GM08714 (cell line): Measurements from ENCODE around the gene BBS1.

Experiments used
- H3K4me3 ChIP-seq: fragments of 200-500 bp; sonication (Bioruptor generic); 2 replicates; pipeline ENCODE4 v1.5.1; 2014; ENCODE audit warnings: mild to moderate bottlenecking, low read length, inconsistent platforms
- ZNF274 ChIP-seq: IDR thresholded peaks from 2 replicates; pipeline ENCODE4 v1.6.1; 2012; ENCODE audit warnings: mild to moderate bottlenecking, low read depth, low read length

The BBS1 gene

GRCh38 chr11:66561975-66562248 is 51.5 kb downstream of the BBS1 start:
- no peak for TF ChIP-seq ZNF274
- H3K4me3 ChIP-seq: no peak overlapping the region

GRCh38 chr11:66562275-66562674 is 51.8 kb downstream of the BBS1 start:
- no peak for TF ChIP-seq ZNF274

GRCh38 chr11:66562907-66563583 is 52.6 kb downstream of the BBS1 start:
- H3K4me3 ChIP-seq: no peak overlapping the region
- TF ChIP-seq ZNF274: no peak

More at GRCh38 chr11:66562275-66562674, 51.8 kb downstream of the BBS1 start:
- H3K4me3 ChIP-seq: no peak overlapping the region

- no peak for TF ChIP-seq ZNF274
- no peak overlapping the region for H3K4me3 ChIP-seq
Measured at GRCh38 chr11:66563832-66564231, 53.4 kb downstream of the BBS1 start.

- no peak for TF ChIP-seq ZNF274
- no peak overlapping the region for H3K4me3 ChIP-seq
Measured at GRCh38 chr11:66564538-66564937, 54.1 kb downstream of the BBS1 start.

GRCh38 chr11:66564984-66565383 is 54.5 kb downstream of the BBS1 start:
- H3K4me3 ChIP-seq: no peak overlapping the region
- TF ChIP-seq ZNF274: no peak

- TF ChIP-seq ZNF274: no peak
- H3K4me3 ChIP-seq: no peak overlapping the region
Measured at GRCh38 chr11:66566221-66566620, 55.8 kb downstream of the BBS1 start.

- H3K4me3 ChIP-seq: no peak overlapping the region; the same call in 1 of the 2 replicates
- no peak for TF ChIP-seq ZNF274
Measured at GRCh38 chr11:66567787-66568123, 57.3 kb downstream of the BBS1 start.

- TF ChIP-seq ZNF274: no peak
- peak within 1 kb of the TSS; percentile 41; the same call in 1 of the 2 replicates for H3K4me3 ChIP-seq
Measured at GRCh38 chr11:66568124-66568916, 57.9 kb downstream of the BBS1 start, which contains the start of gene CTSF. CTSF (minus strand) TSS chr11:66568606; CDS start chr11:66568486, 120 bp downstream.

GRCh38 chr11:66569076-66569475 is 58.6 kb downstream of the BBS1 start:
- H3K4me3 ChIP-seq: no peak overlapping the region
- TF ChIP-seq ZNF274: no peak

GRCh38 chr11:66570079-66570849 is 59.8 kb downstream of the BBS1 start:
- H3K4me3 ChIP-seq: no peak overlapping the region
- no peak for TF ChIP-seq ZNF274

- no peak overlapping the region for H3K4me3 ChIP-seq
- no peak for TF ChIP-seq ZNF274
Measured at GRCh38 chr11:66570850-66571180, 60.4 kb downstream of the BBS1 start.

GRCh38 chr11:66579017-66579606 is 68.7 kb downstream of the BBS1 start:
- H3K4me3 ChIP-seq: no peak overlapping the region
- no peak for TF ChIP-seq ZNF274

GRCh38 chr11:66580803-66581202 is 70.4 kb downstream of the BBS1 start:
- TF ChIP-seq ZNF274: no peak
- H3K4me3 ChIP-seq: no peak overlapping the region
